Ovary (tissue), 3 donors: ENCODE results near the gene HNRNPC.
"Not testable (repeated sequence)": the region's sequence is repeated elsewhere in the genome, so short reads cannot be mapped to it uniquely, and the experiment has no call there.

Source experiments
- CTCF ChIP-seq, 3 donors: fragments of 450-650 bp in 2 of 3; fragments of 200-600 bp in 1 of 3; IDR thresholded peaks; one replicate each; pipeline versions ENCODE4 v1.5.1 to v1.8.0; 2016 to 2022; ENCODE audit warnings: antibody characterized with exemption in 3 of 3, mild to moderate bottlenecking in 1 of 3
- POLR2A ChIP-seq: fragments of 450-650 bp; IDR thresholded peaks from one replicate; pipeline ENCODE4 v1.6.1; 2017; ENCODE audit warnings: antibody characterized with exemption, mild to moderate bottlenecking, moderate library complexity
- donor health status: DM: no; HTN: no; CAD: no.

DNA sequence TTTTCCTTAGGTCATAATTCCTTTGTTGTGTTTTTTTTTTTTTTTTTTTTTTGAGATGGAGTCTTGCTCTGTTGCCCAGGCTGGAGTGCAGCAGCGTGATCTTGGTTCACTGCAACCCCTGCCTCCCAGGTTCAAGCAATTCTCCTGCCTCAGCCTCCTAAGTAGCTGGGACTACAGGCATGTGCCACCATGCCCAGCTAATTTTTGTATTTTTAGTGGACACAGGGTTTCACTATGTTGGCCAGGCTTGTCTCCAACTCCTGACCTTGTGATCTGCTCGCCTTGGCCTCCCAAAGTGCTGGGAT, 33.5 kb upstream of the HNRNPC start:
- not testable (repeated sequence) for TF ChIP-seq CTCF (IDR thresholded peaks at IDR 0.05); POLR2A
